HCT116 (cell line): ENCODE data around the gene STK11.

ENCODE experiments used
- EZH2 ChIP-seq: fragments of 200-600 bp; sonication (generic); IDR thresholded peaks from 2 replicates; pipeline ENCODE4 v1.6.1; 2017; ENCODE audit warnings: antibody characterized with exemption, mixed run types
- EZH2phosphoT487 ChIP-seq: fragments of 200-600 bp; IDR thresholded peaks from 2 replicates; pipeline ENCODE4 v1.6.1; 2018; ENCODE audit warnings: antibody characterized with exemption, borderline replicate concordance
- POLR2A ChIP-seq: IDR thresholded peaks from 2 replicates; pipeline ENCODE4 v1.7.0; 2011; ENCODE audit warnings: borderline replicate concordance; ENCODE audit not compliant: insufficient read depth, insufficient read length; ENCODE audit errors: extremely low read depth
- RAD21 ChIP-seq: IDR thresholded peaks from 2 replicates; pipeline ENCODE4 v1.6.1; 2012; ENCODE audit warnings: low read depth, mild to moderate bottlenecking
- SRF ChIP-seq: IDR thresholded peaks from 2 replicates; pipeline ENCODE4 v1.6.1; 2012; ENCODE audit warnings: low read depth
- TF ChIP-seq, protein P1 (sequence below), 3 experiments: fragments of 200-600 bp in 1 of 3; sonication (generic) in 1 of 3; IDR thresholded peaks in 2 of 3; conservative IDR thresholded peaks in 1 of 3; 2 replicates each; pipeline ENCODE4 v1.5.1; 2012 to 2017; ENCODE audit warnings: low read depth in 2 of 3, low read length in 2 of 3, antibody characterized with exemption in 1 of 3, borderline replicate concordance in 1 of 3, control low read depth in 1 of 3, mild to moderate bottlenecking in 1 of 3, mixed read lengths in 1 of 3, mixed run types in 1 of 3, moderate library complexity in 1 of 3; ENCODE audit not compliant: insufficient read depth in 1 of 3
- TF ChIP-seq, protein P2 (sequence below): IDR thresholded peaks from 2 replicates; pipeline ENCODE4 v1.6.1; 2012; ENCODE audit warnings: low read depth

DNA sequence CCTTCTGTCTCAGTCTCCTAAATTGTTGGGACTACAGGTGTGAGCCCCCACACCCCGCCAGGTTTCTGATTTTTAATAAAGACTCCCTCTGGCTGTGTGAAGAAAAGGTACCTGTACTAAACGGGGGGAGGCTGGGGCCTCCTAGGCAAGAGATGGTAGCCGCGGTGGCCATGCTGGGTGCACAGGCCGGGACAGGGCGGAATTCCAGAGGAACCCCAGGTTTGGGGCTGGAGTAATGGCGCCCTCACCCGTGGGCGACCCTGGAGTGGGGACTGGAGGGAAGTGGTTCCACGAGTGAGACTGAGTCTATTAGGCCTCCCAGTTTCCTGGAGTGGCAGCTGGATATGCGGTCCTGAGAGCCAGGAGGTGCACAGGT, 33.8 kb downstream of the STK11 start:
- TF ChIP-seq POLR2A, result no peak
- TF ChIP-seq, protein P1, sequence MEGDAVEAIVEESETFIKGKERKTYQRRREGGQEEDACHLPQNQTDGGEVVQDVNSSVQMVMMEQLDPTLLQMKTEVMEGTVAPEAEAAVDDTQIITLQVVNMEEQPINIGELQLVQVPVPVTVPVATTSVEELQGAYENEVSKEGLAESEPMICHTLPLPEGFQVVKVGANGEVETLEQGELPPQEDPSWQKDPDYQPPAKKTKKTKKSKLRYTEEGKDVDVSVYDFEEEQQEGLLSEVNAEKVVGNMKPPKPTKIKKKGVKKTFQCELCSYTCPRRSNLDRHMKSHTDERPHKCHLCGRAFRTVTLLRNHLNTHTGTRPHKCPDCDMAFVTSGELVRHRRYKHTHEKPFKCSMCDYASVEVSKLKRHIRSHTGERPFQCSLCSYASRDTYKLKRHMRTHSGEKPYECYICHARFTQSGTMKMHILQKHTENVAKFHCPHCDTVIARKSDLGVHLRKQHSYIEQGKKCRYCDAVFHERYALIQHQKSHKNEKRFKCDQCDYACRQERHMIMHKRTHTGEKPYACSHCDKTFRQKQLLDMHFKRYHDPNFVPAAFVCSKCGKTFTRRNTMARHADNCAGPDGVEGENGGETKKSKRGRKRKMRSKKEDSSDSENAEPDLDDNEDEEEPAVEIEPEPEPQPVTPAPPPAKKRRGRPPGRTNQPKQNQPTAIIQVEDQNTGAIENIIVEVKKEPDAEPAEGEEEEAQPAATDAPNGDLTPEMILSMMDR (IDR thresholded peaks at IDR 0.05 in 2 of 3, conservative IDR thresholded peaks at IDR 0.05 in 1 of 3; ENCODE audit: borderline replicate concordance in 1 of 3, insufficient read depth in 1 of 3, low read depth in 2 of 3, low read length in 2 of 3), result no peak
- TF ChIP-seq, protein P2, sequence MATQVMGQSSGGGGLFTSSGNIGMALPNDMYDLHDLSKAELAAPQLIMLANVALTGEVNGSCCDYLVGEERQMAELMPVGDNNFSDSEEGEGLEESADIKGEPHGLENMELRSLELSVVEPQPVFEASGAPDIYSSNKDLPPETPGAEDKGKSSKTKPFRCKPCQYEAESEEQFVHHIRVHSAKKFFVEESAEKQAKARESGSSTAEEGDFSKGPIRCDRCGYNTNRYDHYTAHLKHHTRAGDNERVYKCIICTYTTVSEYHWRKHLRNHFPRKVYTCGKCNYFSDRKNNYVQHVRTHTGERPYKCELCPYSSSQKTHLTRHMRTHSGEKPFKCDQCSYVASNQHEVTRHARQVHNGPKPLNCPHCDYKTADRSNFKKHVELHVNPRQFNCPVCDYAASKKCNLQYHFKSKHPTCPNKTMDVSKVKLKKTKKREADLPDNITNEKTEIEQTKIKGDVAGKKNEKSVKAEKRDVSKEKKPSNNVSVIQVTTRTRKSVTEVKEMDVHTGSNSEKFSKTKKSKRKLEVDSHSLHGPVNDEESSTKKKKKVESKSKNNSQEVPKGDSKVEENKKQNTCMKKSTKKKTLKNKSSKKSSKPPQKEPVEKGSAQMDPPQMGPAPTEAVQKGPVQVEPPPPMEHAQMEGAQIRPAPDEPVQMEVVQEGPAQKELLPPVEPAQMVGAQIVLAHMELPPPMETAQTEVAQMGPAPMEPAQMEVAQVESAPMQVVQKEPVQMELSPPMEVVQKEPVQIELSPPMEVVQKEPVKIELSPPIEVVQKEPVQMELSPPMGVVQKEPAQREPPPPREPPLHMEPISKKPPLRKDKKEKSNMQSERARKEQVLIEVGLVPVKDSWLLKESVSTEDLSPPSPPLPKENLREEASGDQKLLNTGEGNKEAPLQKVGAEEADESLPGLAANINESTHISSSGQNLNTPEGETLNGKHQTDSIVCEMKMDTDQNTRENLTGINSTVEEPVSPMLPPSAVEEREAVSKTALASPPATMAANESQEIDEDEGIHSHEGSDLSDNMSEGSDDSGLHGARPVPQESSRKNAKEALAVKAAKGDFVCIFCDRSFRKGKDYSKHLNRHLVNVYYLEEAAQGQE, result no peak
- no peak for TF ChIP-seq EZH2phosphoT487
- TF ChIP-seq SRF, result no peak
- no peak for TF ChIP-seq EZH2
- TF ChIP-seq RAD21, result no peak
